Activated CD8-positive, alpha-beta memory T cell treated with anti-CD3 and anti-CD28 coated beads for 4 hours (primary cell): ENCODE results near the gene PAPOLB.
A peak's percentile ranks its signal among the peaks of the same experiment; 100 is the strongest.

Experiments used
- DNase-seq, 2 donors: peaks; one replicate each; pipeline ENCODE4 v3.0.0-alpha.2; 2020; ENCODE audit warnings: low read depth in 2 of 2

The PAPOLB gene

DNA sequence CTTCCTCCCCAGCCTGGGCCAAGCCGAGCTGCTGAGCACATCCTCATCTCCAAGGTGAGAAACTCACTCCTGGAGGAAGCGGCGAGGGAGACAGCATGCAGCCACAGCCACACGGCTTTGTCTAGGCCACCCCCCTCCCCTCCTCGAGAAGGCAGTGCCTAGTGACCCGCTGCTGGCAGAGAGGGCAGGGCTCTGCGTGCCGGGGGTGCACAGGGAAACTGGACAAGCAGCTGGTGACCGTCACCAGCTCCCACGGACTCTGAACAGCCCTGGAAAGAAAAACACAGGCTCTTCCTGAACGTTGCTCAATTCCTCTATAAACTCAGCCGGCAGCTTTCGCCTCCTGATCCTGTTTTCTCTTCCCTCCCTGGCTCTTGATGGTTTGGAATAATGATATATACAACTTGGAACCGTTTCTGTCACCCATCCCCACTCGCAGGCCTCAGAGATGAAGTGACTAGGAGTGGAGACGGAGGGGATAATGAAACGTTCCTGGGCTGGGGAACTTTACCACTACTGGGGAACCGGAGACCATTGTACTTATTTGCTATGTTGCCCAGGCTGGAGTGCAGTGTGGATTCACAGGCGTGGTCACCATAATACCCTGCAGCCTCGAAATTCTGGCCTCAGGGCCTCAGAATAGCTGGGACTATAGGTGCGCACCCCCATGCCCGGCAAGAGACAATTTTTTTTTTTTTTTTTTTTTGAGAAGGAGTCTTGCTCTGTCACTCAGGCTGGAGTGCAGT, 19.3 kb downstream of the PAPOLB start:
- no peak for DNase-seq

DNA sequence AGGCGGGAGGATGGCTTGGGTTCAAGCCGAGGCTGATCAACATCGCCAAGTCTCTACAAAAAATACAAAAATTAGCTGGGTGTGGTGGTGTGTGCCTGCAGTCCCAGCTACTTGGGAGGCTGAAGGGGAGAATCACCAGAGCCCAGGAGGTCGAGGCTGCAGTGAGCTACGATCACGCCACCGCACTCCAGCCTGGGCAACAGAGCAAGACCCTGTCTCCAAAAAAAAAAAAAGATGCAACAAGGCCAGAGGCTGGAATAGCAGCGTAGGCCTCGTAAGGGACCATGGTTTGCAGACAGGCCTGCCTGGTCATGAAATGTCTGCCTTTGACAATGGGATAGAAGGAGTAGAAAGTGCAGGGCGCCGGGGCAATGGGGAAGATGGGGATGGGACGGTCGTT, 20.0 kb downstream of the PAPOLB start:
- no peak for DNase-seq

DNA sequence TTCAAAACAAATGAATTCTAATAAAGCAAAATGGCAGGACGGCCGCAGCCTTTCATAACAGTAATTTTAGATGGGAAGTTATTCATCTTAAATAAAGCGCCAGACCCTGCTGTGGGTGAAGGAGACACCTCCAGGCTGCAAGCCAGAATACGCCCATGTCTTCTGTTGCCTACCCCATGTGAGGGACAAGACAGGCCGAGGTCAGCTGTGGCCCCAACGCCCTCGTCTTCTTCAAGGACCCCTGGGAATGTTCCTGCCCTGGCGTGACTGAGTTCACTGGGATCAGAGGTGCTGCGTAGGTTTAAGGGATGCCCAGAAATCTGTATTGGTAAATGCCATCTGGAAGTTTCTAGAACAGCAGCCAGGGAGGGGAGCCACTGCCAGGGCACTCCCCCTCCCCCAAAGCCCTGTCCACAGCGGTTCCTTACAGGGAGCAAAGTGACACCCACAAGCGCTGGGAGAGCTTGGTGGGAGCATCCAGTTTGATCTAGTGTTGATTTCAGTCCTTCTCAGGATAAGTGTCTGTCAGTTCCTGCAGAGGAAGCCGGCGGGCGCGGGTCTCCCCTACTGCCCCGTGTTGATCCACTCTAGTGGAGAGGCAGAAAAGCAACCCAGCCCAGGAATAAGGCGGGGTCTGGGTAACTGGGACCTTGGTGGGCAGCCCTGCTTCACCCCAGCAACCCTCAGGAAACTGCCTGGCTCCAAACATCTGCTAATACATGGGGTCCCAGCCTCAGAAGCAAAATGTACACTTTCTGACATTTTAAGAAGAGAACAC, 20.6 kb downstream of the PAPOLB start:
- no peak for DNase-seq

DNA sequence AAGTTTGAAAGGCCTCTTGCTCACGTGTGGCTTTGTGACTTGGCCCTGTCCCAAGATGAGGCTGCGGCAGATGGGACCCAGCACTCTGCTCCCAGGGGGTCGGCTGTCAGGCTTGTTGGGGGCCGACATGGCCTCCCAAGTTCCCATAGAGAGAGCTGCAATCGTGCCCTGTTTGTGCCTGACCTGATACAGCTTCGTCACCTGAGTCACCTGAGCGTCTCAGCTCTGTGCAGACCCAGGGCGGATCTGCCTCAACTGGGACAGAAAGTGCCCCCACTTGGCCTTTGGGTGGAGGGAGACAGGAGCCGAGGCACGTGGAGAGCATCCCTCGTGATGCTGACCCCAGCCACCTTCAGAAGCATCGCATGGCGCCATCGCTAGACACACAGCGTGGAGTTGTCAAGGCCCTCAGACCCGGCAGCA, 21.7 kb downstream of the PAPOLB start:
- no peak for DNase-seq

DNA sequence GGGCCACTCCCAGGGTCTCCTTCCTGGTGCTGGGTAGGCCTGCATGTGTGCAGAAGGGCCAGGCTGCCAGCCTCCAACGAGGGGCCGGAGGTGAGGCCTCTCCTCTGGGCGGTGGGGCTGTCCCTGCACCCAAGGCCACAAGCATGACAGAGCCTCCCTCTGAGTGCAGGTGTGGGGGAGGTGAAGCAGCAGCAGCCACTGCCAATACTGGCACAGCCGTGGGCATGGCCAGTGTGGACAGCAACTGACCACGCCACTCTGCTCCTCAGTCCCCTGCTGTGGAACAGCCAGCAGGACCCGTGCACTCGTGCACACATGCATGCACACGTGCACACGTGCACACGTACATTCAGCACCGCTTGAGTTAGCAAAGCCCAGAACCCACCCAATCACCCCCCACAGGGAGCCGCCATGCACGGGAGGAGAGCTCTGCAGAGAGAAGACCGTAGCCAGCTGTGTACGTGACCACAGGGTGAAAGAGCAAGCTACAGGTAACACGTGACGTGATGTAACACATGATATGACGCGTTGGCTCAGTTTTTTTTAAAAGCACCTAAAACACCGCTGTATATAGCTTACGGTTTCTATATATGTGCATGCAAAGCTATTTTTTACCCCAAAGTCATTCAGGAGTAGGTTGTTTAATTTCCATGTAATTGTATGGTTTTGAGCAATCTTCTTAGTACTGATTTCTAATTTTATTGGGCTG, 23.1 kb downstream of the PAPOLB start:
- DNase-seq = no peak

DNA sequence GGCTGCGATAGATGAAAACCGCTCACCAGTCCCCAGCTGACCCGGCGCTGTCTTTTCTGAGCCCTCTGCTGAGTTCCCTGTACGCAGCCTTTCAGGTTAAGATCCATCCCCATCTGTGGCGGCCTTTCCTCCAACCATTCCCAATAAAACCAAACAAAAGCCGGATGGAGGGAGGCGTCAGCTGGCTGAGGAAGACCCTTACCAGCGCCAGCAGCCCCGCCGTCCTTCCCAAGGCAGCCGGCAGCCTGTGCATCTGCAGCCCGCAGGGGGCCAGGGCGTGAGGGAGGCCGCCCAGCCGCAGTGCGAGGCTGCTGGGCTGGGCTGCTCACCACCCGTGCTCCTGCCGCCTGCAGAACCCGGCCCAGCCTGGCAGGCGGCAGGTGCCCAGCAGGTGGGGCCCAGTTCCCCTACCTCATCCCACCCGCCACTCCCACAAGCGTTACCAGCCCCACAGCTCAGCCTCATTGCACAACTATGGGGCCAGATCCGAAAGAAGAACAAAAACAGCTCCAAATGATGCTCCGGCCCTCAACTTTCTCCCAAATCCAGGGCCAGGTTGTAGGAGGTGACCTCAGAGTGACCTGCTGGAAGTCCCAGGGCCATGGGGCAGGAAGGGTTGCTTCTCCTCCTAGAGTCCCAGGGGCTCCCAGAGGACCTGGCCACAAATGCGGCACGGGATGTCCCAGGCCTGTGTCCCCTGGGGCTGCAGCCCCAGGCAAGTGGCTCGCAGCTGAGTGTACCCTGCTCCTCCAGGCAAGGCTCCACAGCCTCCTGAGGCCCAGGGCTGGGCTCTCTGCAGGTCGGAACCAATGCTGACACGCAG, 23.8 kb downstream of the PAPOLB start:
- no peak for DNase-seq

DNA sequence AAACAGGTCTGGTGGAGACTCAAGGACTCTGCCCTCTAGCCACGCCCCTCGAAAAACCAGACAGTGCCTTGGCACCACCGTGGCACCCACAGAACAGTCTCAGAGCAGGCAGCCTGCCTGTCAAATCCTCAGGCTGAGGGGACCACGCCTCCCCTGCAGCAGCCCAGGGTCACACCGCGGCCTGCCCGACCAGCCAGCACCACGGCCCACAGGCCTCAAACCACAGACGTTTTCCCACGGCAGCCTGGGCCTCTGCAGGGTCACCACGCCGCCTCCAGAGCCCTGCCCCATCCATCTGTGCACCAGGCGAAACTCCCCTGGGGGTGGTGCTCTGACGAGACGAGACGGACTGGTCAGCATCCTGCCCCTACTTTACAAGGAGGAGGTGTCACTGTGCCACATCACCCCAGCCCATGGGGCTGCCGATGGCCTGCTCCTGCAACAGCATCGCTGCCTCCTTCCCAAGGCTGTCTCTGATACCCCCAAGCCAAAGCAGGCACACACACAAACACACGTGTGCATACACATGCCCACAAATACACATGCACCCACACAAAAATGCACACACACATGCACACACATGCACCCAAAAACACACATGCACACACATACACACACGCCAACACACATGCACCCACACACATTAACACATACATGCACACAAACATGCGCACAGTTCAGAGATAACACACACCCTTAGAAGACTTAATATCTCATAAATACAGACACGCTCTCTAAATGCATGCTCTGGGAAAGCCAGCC, 24.6 kb downstream of the PAPOLB start:
- no peak for DNase-seq

DNA sequence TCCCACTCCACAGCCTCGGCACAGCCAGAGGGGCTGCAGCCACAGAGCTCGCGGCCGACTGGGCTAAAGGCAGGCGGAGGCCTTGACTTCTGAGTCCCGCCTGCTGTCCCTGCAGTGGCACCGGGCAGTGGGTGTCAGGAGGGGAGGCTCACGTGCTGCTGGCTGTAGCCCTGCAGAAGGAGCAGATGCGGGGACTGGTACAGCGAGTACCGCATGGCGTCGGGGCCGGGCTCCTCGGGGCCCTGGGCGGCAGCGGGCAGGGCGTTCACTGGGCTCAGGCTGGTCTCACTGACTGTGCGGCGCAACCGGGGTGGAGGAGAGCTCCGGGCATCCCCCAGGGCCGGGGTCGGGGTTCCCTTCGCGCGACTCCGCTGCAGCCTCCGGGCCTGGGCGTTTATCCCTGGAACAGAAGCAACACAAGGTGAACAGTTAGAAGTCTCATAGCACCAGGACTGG, 25.6 kb downstream of the PAPOLB start:
- no peak for DNase-seq

DNA sequence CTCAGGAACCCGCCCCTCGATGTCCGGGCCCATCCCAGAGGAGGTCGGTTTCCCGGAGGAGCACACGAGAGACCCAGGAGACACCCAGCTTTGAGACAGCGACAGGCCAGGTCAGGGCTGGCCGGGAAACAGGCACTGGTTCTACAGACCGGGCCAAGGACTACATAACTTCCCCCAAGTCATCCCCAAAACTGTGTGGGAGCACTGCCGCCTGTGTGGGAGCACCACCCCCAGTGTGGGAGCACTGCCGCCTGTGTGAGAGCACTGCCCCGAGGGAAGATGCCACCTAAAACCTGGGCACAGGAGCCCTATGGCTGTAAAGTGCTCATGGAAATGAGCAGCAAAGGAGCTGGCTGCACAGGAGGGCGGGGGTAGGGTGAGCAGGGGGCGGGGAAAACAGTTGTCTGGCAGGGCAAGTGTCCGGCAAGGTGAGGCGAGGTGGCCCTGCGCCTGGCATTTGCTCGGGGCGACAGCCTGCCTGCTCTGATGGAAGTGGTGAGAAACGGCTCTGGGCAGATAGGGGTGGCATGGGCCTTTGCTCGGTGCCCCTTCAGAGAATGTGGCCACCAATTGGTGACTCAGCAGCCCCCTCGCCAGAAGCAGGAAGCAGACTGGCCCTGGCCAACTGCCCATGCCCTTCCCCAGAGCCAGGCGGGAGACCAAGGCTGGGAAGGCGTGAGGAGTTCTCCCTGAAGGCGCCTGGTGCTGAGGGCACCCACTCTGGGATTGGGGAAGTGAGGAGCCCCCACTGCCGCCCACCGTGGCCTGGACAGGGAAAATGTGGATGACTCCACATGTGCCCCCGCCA, 26.2 kb downstream of the PAPOLB start:
- no peak for DNase-seq

DNA sequence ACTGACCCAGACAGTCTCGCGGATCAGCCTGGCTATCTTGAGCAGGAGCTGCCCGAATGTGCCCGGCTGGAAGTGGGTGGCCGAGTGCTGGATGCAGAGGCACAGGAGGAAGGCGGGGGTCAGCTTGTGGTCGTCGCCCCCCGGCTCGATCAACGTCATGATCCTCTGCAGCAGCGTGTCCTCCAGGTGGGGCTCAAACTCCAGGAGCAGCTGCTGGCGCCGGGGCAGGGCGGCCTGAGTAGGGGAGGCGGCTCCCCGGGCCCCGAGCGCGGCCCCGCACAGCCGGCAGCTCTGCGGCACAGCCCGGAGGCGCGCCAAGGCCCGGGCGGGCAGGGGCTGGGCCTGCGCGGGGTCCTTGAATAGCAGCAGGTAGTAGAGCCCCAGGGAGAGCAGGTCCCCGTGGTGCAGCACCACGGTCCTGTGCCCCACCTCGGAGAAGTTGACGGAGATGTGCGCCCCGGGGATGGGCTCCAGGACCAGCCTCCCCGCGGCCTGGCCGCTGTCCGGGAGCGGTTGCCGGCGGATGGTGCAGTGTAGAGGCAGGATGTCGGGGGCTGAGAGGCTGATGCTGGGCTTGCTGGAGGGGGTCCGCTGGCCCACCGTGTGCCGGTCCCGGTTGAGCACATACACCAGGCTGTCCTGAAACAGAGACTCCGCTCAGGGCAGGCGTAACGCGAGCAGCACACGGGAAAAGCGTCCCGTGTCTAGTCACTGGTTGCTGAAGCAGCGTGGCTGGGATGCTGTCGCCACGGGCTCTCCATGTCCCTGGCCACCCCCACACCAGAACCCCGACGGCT, 27.0 kb downstream of the PAPOLB start:
- no peak for DNase-seq

DNA sequence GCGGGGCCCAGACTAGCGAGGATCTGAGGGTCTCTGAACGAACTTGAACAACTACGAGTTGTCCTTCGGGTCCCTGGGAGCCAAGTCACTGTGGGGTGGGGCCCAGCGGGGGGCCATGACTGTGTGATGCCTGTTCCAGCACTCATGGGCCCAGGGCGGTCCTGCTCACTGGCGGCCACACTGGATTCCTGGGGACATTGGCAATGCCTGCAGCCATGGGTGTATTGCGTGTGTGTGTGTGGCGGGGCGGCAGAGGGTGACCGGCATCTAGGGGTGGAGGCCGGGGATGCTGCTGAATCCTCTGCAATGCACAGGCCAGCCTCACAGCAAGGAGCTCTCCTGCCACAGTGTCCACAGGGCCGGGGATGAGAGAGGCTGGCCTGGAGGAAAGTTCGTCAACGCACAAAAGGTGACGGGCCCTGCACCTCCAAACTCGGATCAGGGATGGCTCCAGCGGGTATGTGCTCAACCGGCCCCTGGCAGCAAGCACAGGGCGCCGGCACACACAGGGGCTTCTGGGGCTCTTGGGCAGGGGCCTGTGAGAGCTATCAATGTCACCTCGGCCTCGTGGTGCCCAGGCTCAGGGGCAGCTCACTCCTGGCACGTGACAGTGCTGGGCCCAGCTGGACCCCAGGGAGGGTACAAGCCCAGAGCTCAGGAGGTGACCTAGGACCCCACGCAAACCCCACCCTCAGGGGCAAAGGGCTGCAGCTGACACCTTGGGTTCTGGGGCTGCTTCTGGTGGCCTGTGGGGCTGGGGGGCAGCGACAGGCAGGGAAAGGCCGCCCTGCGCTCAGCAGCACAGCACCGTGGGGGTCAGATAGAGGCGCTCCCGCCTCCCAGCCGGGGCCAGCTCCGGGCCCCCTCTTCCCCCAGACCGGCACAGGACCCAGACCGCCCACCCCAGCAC, 27.9 kb downstream of the PAPOLB start:
- DNase-seq = no peak

DNA sequence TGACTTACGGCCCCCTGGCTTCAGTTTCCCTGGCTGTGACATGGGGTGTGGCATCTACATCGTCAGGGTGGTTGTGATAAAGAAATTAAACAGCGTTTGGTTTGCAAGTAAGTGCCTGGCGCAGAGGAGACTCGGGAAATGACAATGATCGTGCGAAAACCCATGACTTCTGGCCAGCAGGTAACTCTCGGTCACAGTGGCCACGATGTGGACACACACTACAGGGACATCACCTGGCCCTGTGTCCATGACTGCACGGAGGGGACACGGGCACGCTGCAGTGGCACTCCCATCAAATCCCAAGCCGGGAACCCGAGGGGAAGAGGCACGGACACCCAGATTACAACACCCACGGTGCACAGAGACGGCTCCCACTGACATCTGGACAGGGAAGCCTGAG, 28.7 kb downstream of the PAPOLB start:
- DNase-seq = no peak

DNA sequence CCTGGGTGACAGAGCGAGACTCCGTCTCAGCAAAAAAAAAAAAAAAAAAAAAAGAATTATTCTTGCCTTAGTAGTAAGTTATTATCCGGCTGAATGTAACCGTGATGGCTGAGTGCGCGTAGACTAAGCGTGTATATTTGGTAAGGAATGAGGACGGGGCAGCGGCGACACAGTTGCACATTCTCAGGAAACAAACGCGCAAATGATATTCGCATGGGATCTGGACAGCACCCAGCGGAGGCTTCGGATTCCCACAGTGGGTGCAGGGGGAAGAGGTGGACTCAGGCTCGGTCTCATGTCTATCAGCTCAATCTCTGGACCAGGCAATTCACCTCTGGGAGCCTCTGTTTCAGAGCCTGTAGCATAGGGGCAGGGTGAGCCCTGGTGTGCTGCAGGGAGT, 29.1 kb downstream of the PAPOLB start:
- no peak for DNase-seq

DNA sequence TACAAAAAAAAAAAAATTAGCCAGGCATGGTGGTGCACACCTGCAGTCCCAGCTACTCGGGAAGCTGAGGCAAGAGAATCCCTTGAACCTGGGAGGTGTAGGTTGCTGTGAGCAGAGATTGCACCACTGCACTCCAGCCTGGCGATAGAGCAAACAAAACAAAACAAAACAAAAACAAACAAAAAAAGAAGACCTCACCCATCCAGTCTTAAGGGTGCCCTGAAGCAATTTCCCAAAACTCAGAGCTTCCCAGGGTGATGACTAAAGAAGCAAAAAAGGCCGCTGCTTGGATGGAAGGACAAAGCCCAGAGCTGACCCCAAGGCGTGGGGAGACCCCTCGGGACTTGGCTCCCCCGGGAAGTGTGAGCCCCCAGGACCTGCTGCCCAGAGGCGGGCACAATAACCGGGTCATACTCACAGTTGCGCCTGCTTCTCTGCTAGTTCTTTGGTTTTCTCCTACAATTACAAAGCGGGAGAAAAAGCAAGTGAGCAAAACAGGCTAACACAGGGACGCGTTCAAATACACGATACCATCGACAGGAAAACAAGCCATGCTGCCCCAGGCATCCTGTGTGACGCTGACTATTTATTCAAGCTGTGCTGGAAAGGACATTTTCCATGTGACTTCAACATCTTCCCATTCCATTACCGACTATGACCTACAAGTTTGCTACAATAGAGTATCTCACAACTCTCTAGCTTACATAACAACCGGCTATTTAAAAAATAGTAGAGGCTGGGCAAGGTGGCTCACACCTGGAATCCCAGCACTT, 29.9 kb downstream of the PAPOLB start:
- DNase-seq = no peak

DNA sequence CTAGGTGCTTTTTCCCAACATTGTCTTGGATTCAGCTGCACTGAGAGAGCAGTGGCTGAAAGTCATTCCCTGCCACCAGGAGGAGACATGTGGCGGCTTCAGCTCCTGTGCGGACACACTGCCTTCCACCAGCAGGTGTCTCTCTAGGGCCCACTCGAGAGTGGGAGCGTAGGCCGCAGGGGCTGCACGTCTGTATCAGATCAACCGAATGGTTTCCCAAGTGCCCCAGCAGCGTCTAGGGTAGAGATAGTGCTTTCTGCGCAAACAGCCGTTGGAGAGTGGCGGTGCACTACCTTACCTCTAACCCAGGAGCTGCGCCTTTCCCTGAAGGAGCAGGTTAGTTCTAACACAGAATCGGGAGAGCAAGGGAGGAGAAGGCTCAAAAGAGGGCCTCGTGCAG, 31.7 kb downstream of the PAPOLB start:
- DNase-seq = peak; percentile 20 to 21

DNA sequence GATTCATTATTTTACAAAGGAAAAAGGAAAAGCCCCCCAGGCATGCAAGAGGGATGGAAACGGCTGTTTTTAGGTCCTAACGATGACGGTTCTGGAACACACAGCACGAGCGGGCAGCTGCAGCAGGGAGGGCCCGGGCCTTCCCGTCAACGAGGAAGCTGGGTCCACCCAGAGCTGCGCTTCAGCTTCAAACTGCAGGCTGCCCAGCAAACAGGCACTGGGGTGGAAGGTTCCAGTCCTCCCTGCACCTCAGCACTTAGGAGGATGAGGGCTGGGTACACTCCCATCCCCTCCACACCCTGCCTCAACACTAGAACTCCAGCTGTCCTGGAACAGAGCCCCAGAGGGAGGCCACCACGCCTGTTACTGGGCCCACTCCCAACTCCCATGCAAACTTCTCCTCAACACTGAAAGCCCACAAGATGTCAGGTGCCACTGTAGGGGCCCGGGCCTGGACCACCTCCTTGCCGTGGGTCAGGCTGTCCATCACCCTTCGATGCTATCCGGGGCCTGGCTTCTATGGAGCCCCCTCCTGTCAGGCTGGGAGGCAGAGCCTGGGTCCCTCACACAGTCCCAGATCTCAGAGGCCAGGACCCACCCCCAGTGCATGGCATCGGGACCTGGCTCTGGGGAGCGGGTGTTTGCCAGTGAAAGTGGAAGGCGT, 33.0 kb downstream of the PAPOLB start:
- DNase-seq = no peak

DNA sequence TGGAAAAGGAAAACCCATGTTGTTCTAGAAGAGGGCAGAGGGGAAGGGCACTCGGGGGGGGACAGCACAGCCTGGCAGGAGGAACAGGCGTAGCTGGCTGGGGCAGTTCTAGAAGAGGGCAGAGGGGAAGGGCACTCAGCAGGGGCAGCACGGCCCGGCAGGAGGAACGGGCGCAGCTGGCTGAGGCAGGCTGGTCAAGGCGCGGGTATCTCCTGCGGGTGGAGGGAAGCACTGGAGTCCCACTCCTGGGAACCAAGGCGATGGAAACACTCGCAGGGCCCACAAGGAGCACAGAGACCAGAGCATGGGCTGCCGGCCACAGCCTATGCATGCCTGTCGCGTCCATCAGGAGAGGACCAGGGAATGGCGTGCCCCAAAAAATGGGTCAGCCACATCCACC, 36.7 kb downstream of the PAPOLB start:
- no peak for DNase-seq
